Fibroblast of the aortic adventitia (primary cell): ENCODE measurements around the gene UBR1. TPM values are rescaled to one million over a fixed set of nuclear protein-coding genes. Genes with fewer than 3 reads are reported as not detected.
"Not testable (repeated sequence)": the region's sequence is repeated elsewhere in the genome, so short reads cannot be mapped to it uniquely, and the experiment has no call there.

Experiments
- DNase-seq: peaks from one replicate; pipeline ENCODE4 v3.0.0-alpha.2; 2010; ENCODE audit warnings: low read depth
- H3K4me3 ChIP-seq: 2 replicates; pipeline ENCODE4 v1.5.1; 2011; ENCODE audit warnings: low read depth, mild to moderate bottlenecking, control low read depth, low read length, moderate library complexity
- CTCF ChIP-seq: IDR thresholded peaks from 2 replicates; pipeline ENCODE4 v1.5.1; 2011; ENCODE audit warnings: mild to moderate bottlenecking, low read length, control low read depth, inconsistent platforms; ENCODE audit not compliant: insufficient read depth
- small RNA-seq: library from RNA; depleted of rRNA; stranded (forward); fragments of <200 nt; gene quantifications from one replicate; pipeline ENCODE3, GENCODE V24; 2012
- total RNA-seq: library from RNA; depleted of rRNA; stranded (reverse); fragments of >200 nt; gene quantifications from 2 replicates; pipeline ENCODE4 v1.2.3, GENCODE V29; 2012; ENCODE audit warnings: low replicate concordance

Gene UBR1
- total RNA-seq, 1 donor = 38.1 TPM

GRCh38 chr15:42915654-42916315 is 190.1 kb downstream of the UBR1 start:
- no peak for DNase-seq
- no peak overlapping the region for H3K4me3 ChIP-seq
- TF ChIP-seq CTCF = no peak

GRCh38 chr15:42914728-42915497 is 190.9 kb downstream of the UBR1 start:
- H3K4me3 ChIP-seq = no peak overlapping the region
- peak; percentile 7 for DNase-seq

GRCh38 chr15:42911058-42911592 is 194.7 kb downstream of the UBR1 start:
- no peak for TF ChIP-seq CTCF
- DNase-seq = peak; percentile 16
- no peak overlapping the region for H3K4me3 ChIP-seq

More at GRCh38 chr15:42914728-42915497, 190.9 kb downstream of the UBR1 start:
- TF ChIP-seq CTCF = no peak

- TF ChIP-seq CTCF = no peak
- H3K4me3 ChIP-seq = no peak overlapping the region
- no peak for DNase-seq
These were observed 197.3 kb downstream of the UBR1 start for GRCh38 chr15:42908538-42908937.

GRCh38 chr15:42903388-42904324 is 202.2 kb downstream of the UBR1 start:
- no peak overlapping the region for H3K4me3 ChIP-seq
- no peak for TF ChIP-seq CTCF
- peak; percentile 8 for DNase-seq

- not testable (repeated sequence) for DNase-seq, H3K4me3 ChIP-seq
These were observed 211.9 kb downstream of the UBR1 start for GRCh38 chr15:42893911-42894310.

Small RNA genes within 50 kb of the gene (small RNA-seq; reads per million reads assigned to genes)
- gene AC068724.2 = not detected

Other genes starting within 250 kb of the UBR1 start
- gene TTBK2, start 185.3 kb downstream of the UBR1 start, total RNA-seq = 14.3 and 18.5 TPM in 2 replicates
- 9.6 and 18.5 TPM in 2 replicates for gene TMEM62, start 27.5 kb upstream of the UBR1 start, total RNA-seq
- 44.6 and 61.2 TPM in 2 replicates for gene CCNDBP1, start 79.4 kb upstream of the UBR1 start, total RNA-seq
- gene EPB42, start 115.0 kb upstream of the UBR1 start, total RNA-seq = not detected in 2 replicates
- gene TGM5, start 160.9 kb upstream of the UBR1 start, total RNA-seq = not detected in 2 replicates
- not detected in 2 replicates for gene TGM7, start 196.2 kb upstream of the UBR1 start, total RNA-seq
- 1.4 and 10.2 TPM in 2 replicates for gene LCMT2, start 224.5 kb upstream of the UBR1 start, total RNA-seq